Posterior vena cava (tissue), 2 donors: ENCODE results near the gene UGT2A1. TPM values are rescaled to one million over a fixed set of nuclear protein-coding genes. Genes with fewer than 3 reads are reported as not detected.
A peak's percentile ranks its signal among the peaks of the same experiment; 100 is the strongest.
"Not testable (repeated sequence)": the region's sequence is repeated elsewhere in the genome, so short reads cannot be mapped to it uniquely, and the experiment has no call there.

Experiments used
- DNase-seq: peaks from one replicate; pipeline ENCODE4 v3.0.0-alpha.2; 2020; ENCODE audit warnings: low spot score
- intact Hi-C, 2 donors: fragments of 100-400 bp; cut with DNase I; formaldehyde crosslinking; loops; one replicate each; pipeline versions ENCODE4 v1.14.1 to v1.14.2; 2022 to 2023
- long read RNA-seq, 2 donors: library from polyadenylated mRNA; unstranded; transcript quantifications; one replicate each; pipeline ENCODE4 v2.0.0, GENCODE V29; 2020 to 2021
- total RNA-seq, 2 donors: library from RNA; stranded (reverse); fragmentation: NEBNext Ultra II Directional; extraction: Animal tissue kit (Norgen Biotek cat#: 25700); gene quantifications; one replicate each; pipeline ENCODE4 v1.2.1, GENCODE V29; 2021
- donor health status: DM: yes; HTN: yes; CAD: no.
- donor health status: DM: yes; HTN: yes; CAD: no.

The UGT2A1 gene
- total RNA-seq = not detected
- long read RNA-seq, donor 1 = 0 reads
- long read RNA-seq, donor 2 = 0 reads

GRCh38 chr4:69653147-69653546 is at the start of gene UGT2A1:
Gene UGT2A1, minus strand, starts transcription at chr4:69653247. Its CDS starts 5,603 bp downstream, at chr4:69647644.
- DNase-seq = no peak
- intact Hi-C loops = no loop called here

- intact Hi-C loops = no loop called here
- no peak for DNase-seq
These were observed 49.2 kb upstream of the UGT2A1 start for GRCh38 chr4:69702201-69702600.

GRCh38 chr4:69701696-69702095 is 48.6 kb upstream of the UGT2A1 start:
- no peak for DNase-seq
- intact Hi-C loops = no loop called here

- DNase-seq = no peak
- intact Hi-C loops = no loop called here
These were observed 44.6 kb upstream of the UGT2A1 start for GRCh38 chr4:69697536-69698242.

- intact Hi-C loops = loop anchor here in 1 of 2 donors (5.0 kb wide), 1 partner anchor 673 kb away; the partner anchor contains the start of gene SMR3A
These were observed 36.6 kb upstream of the UGT2A1 start for GRCh38 chr4:69689599-69689998.

GRCh38 chr4:69684804-69685203 is 31.8 kb upstream of the UGT2A1 start:
- intact Hi-C loops = loop anchor here in 1 of 2 donors (5.0 kb wide), 1 partner anchor 677 kb away; the partner anchor contains the start of gene SMR3A
- DNase-seq = no peak

More at GRCh38 chr4:69689599-69689998, 36.6 kb upstream of the UGT2A1 start:
- no peak for DNase-seq

GRCh38 chr4:69668680-69669079 is 15.6 kb upstream of the UGT2A1 start:
- DNase-seq = no peak
- intact Hi-C loops = no loop called here

- DNase-seq, intact Hi-C loops: not testable (repeated sequence)
These were observed 11.0 kb upstream of the UGT2A1 start for GRCh38 chr4:69664009-69664408.

GRCh38 chr4:69661130-69661803 is 8.2 kb upstream of the UGT2A1 start:
- DNase-seq, intact Hi-C loops: not testable (repeated sequence)

- intact Hi-C loops = no loop called here
- peak; percentile 75 for DNase-seq
These were observed 5.1 kb upstream of the UGT2A1 start for GRCh38 chr4:69658133-69658532.

- DNase-seq = no peak
- intact Hi-C loops = no loop called here
These were observed 3.7 kb upstream of the UGT2A1 start for GRCh38 chr4:69656653-69657158.

GRCh38 chr4:69650872-69651271 is 2.2 kb downstream of the UGT2A1 start:
- no peak for DNase-seq

GRCh38 chr4:69649629-69650028 is 3.4 kb downstream of the UGT2A1 start:
- intact Hi-C loops = no loop called here
- no peak for DNase-seq

More at GRCh38 chr4:69650872-69651271, 2.2 kb downstream of the UGT2A1 start:
- intact Hi-C loops = no loop called here

- intact Hi-C loops = no loop called here
- DNase-seq = no peak
These were observed 3.8 kb downstream of the UGT2A1 start for GRCh38 chr4:69649207-69649606.

- DNase-seq = no peak
- intact Hi-C loops = no loop called here
These were observed 10.1 kb downstream of the UGT2A1 start for GRCh38 chr4:69642961-69643360.

- DNase-seq = no peak
- intact Hi-C loops = no loop called here
These were observed 12.8 kb downstream of the UGT2A1 start for GRCh38 chr4:69640289-69640688.

- no peak for DNase-seq
- intact Hi-C loops = no loop called here
These were observed 13.5 kb downstream of the UGT2A1 start, which contains the start of gene UGT2A2 for GRCh38 chr4:69639542-69639941. Gene UGT2A2, minus strand, starts transcription at chr4:69639642. Its CDS starts 2 bp downstream, at chr4:69639640.

GRCh38 chr4:69617083-69617694 is 35.9 kb downstream of the UGT2A1 start:
- intact Hi-C loops = no loop called here
- no peak for DNase-seq

- intact Hi-C loops = no loop called here
- no peak for DNase-seq
These were observed 42.6 kb downstream of the UGT2A1 start for GRCh38 chr4:69610484-69610883.

- DNase-seq = no peak
- intact Hi-C loops = no loop called here
These were observed 52.0 kb downstream of the UGT2A1 start for GRCh38 chr4:69601065-69601464.
